DMS114 treated with DMSO at 0.1 percent for 48 hours (cell line): ENCODE results near the gene PALD1.

Experiments used
- DNase-seq: peaks from one replicate; lab custom pipeline; 2025; ENCODE audit not compliant: unreplicated experiment; lab: John Stamatoyannopoulos, UW

PALD1 gene

GRCh38 chr10:70504521-70505358, 26.2 kb downstream of the PALD1 start:
- DNase-seq, result no peak

- no peak for DNase-seq
These were observed 27.3 kb downstream of the PALD1 start for GRCh38 chr10:70505908-70506307.

GRCh38 chr10:70507966-70508365, 29.4 kb downstream of the PALD1 start:
- DNase-seq, result no peak

- DNase-seq, result no peak
These were observed 30.6 kb downstream of the PALD1 start for GRCh38 chr10:70508912-70509756.

- no peak for DNase-seq
These were observed 31.2 kb downstream of the PALD1 start for GRCh38 chr10:70509757-70510147.

GRCh38 chr10:70510453-70510852, 31.9 kb downstream of the PALD1 start:
- no peak for DNase-seq

- no peak for DNase-seq
These were observed 32.3 kb downstream of the PALD1 start for GRCh38 chr10:70510904-70511303.

GRCh38 chr10:70512149-70512639, 33.6 kb downstream of the PALD1 start:
- DNase-seq, result no peak

- DNase-seq, result no peak
These were observed 35.3 kb downstream of the PALD1 start for GRCh38 chr10:70513848-70514309.

- DNase-seq, result no peak
These were observed 36.0 kb downstream of the PALD1 start for GRCh38 chr10:70514591-70514990.

GRCh38 chr10:70515035-70515667, 36.6 kb downstream of the PALD1 start:
- DNase-seq, result no peak

- DNase-seq, result no peak
These were observed 40.1 kb downstream of the PALD1 start for GRCh38 chr10:70518695-70519094.

- DNase-seq, result no peak
These were observed 44.5 kb downstream of the PALD1 start for GRCh38 chr10:70523057-70523456.

GRCh38 chr10:70523549-70523948, 45.0 kb downstream of the PALD1 start:
- no peak for DNase-seq

- no peak for DNase-seq
These were observed 49.7 kb downstream of the PALD1 start for GRCh38 chr10:70528314-70528713.

GRCh38 chr10:70528741-70529362, 50.3 kb downstream of the PALD1 start:
- DNase-seq, result peak; percentile 44

- DNase-seq, result no peak
These were observed 51.3 kb downstream of the PALD1 start for GRCh38 chr10:70529848-70530247.

GRCh38 chr10:70530315-70530714, 51.7 kb downstream of the PALD1 start:
- no peak for DNase-seq

GRCh38 chr10:70532554-70533188, 54.1 kb downstream of the PALD1 start:
- DNase-seq, result no peak

- no peak for DNase-seq
These were observed 54.6 kb downstream of the PALD1 start for GRCh38 chr10:70533189-70533558.
